Measurements from ENCODE around the gene ZNHIT3. TPM values are rescaled to one million over a fixed set of nuclear protein-coding genes. Genes with fewer than 3 reads are reported as not detected.

Gene ZNHIT3
- total and polyA plus RNA-seq, 8 donors = 13.6 to 31.8 (median 16.8) TPM

GRCh38 chr17:36459601-36460000, 26.9 kb upstream of the ZNHIT3 start:
- DNase-seq = no peak
- intact Hi-C loops (cut with DNase I) = no loop called here

GRCh38 chr17:36460265-36460937, 26.1 kb upstream of the ZNHIT3 start:
- no peak for TF ChIP-seq CTCF (IDR thresholded peaks at IDR 0.05)
- no peaks in the 10 kb centered on the region for H3K36me3 ChIP-seq
- H3K9me3 ChIP-seq = no peaks in the 10 kb centered on the region
- no peak overlapping the region for H3K4me3 ChIP-seq
- no peak for DNase-seq
- intact Hi-C loops (cut with DNase I) = no loop called here
- H3K4me1 ChIP-seq = no peaks in the 10 kb centered on the region
- no peaks in the 10 kb centered on the region for H3K27me3 ChIP-seq
- WGBS, 2 donors = 48 to 62% methylated on average over 5 of the region's 5 CpGs
- no peak for FAIRE-seq
- no peak for ATAC-seq
- H3K27ac ChIP-seq = no peak overlapping the region

More at GRCh38 chr17:36459601-36460000, 26.9 kb upstream of the ZNHIT3 start:
- no peak for TF ChIP-seq CTCF (IDR thresholded peaks at IDR 0.05)
- Histone ChIP-seq H3K27ac (no peak overlapping the region), H3K4me3 (no peak overlapping the region), H3K27me3 (no peaks in the 10 kb centered on the region), H3K36me3 (no peaks in the 10 kb centered on the region), H3K4me1 (no peaks in the 10 kb centered on the region), H3K9me3 (no peaks in the 10 kb centered on the region)
- 48 to 57% methylated on average over 7 of the region's 7 CpGs for WGBS, 2 donors
- ATAC-seq = no peak
- FAIRE-seq = no peak

- Histone ChIP-seq H3K27me3 (no peaks in the 10 kb centered on the region), H3K36me3 (no peaks in the 10 kb centered on the region), H3K9me3 (no peaks in the 10 kb centered on the region), H3K4me1 (no peaks in the 10 kb centered on the region), H3K27ac (no peak overlapping the region), H3K4me3 (no peak overlapping the region)
- ATAC-seq = no peak
- no peak for TF ChIP-seq CTCF (IDR thresholded peaks at IDR 0.05)
- no peak for FAIRE-seq
- no peak for DNase-seq
- intact Hi-C loops (cut with DNase I) = no loop called here
- WGBS, 2 donors = 39 to 47% methylated on average over 10 of the region's 10 CpGs
Observed at GRCh38 chr17:36461330-36462110, 25.0 kb upstream of the ZNHIT3 start.

- ATAC-seq = peak; percentile 94 to 100 (median 96)
- intact Hi-C loops (cut with DNase I) = no loop called here
- no peaks in the 10 kb centered on the region for H3K9me3 ChIP-seq
- H3K27ac ChIP-seq = no peak overlapping the region
- H3K36me3 ChIP-seq = no peaks in the 10 kb centered on the region
- H3K27me3 ChIP-seq = no peaks in the 10 kb centered on the region
- FAIRE-seq = no peak
- no peaks in the 10 kb centered on the region for H3K4me1 ChIP-seq
- 12% methylated on average over 53 to 54 of the region's 54 CpGs for WGBS, 2 donors
- TF ChIP-seq CTCF (IDR thresholded peaks at IDR 0.05) = no peak
- peak; percentile 31 to 83 (median 70) for DNase-seq
- H3K4me3 ChIP-seq = no peak overlapping the region
Observed at GRCh38 chr17:36463916-36464764, 22.3 kb upstream of the ZNHIT3 start.
